Endometrial microvascular endothelial cells (primary cell): ENCODE results near the gene GAL. TPM values are rescaled to one million over a fixed set of nuclear protein-coding genes. Genes with fewer than 3 reads are reported as not detected.

Experiments used
- in situ Hi-C: cut with HindIII; loops from 2 replicates; pipeline ENCODE4 v1.10.0; 2017; ENCODE audit warnings: low sequenced_read_pairs, low pct_unique_long_range_greater_than_20kb; ENCODE audit errors: inconsistent ontology term
- total RNA-seq: library from RNA; depleted of rRNA; stranded (reverse); fragments of >200 nt; gene quantifications from one replicate; pipeline ENCODE4 v1.2.3, GENCODE V29; 2015; ENCODE audit errors: inconsistent ontology term

GAL gene
- total RNA-seq, 1 donor from 2014 or later, result 4.0 TPM

DNA sequence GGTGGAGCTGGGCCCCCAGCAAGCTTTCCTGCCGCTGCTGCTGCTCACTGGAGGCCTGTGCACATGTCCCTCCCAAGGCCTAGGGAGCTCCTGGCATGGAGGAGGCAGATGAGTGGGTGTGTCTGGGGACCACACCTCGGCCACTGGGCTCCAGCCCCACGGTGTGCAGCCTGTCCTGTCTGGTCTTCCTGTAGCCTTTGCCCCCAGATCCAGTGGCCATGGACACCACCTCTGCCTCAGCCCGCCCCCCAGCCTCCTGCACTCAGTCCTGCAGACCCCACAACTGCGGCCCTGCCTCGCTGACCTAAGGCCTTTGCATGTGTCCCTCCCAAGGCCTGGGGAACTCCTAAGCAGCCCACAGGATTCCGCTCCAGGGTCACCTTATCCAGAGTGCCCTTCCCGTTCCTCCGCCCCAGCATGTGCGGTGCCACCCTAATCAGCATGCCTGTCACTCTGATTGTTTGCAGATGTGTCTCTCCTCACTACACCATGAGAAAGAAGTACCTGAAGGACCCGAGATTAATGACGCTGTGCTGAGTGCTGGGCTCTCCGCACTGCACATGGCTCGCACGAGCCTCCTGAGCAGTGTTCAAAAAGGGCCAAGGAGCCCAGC is 8.6 kb downstream of the GAL start:
- in situ Hi-C loops, result no loop called here

DNA sequence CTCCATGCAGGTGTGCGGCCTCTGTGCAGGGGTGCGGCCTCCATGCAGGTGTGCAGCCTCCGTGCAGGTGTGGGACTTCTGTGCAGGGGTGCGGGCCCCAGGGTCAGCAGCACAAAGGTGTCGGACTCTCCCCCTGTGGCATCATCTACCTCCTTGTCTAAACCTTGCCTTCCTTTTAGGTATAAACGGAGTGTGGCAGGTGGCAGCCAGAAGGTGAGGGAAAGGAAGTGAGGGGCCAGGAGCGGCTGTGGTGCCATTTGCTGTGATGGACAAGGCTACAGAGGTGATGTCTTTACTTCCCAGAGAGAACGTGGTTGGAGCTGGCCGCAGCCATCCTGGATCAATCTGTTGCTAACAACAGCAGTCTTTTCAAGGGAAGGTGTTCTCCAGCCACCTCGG is 9.1 kb downstream of the GAL start:
- in situ Hi-C loops, result no loop called here

DNA sequence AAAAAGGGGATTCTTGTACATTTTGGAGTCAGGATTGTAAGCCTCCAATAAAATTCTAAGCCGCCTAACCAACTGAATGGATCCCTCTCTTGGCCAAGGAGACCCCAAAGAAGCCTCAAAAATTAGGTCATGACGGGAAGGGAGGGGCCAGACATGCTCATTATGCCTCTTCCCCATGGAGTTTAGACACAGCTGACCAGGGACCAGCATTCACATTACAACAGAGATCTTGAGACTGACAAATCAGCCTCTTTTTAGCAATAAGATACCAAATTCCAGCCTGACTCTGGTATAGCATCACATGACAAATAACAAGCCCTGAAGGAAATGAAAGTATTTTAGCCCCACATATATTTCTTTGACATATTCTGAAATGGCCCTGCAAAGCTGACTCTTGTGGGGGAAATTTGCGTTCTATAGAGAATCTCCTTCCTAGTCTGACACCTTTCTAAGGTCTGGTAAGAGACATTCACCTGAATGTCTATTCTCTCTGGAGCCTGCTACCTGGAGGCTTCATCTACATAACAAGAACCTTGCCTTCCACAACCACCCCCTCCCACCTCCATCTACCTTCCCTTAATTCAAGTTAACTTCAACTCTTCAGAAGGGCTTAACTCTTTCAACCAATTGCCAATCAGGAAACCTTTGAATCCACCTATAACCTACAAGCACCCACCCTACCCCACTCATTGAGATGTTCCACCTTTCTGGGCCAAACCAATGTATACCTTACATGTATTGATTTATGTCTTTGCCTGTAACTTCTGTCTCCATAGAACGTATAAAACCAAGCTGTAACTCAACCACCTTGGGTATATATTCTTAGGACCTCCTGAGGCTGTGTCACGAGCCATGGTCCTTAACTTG is 10.3 kb downstream of the GAL start:
- in situ Hi-C loops, result no loop called here

DNA sequence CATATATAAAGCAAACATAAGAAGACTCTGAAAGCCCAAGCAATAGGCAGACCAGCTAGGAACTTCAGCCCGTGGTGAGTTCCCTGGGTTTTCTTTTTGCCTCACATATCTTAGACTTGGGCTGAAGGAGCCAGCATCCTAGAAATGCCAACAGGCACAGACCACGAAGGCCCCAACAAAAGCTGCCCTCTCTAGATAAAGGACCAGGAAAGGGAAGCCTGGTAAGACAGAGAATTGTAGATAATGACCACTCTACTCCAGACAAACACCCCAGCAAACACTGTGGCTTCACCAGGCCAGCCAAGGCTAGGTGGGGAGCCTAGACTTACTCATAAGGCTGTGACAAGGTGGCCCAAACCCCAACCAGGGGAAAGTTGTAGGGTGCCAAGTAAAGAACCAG is 11.2 kb downstream of the GAL start:
- in situ Hi-C loops, result no loop called here

- in situ Hi-C loops, result no loop called here
Measured at GRCh38 chr11:68698993-68699392, 14.6 kb downstream of the GAL start.

GRCh38 chr11:68704887-68705286 is 20.5 kb downstream of the GAL start:
- in situ Hi-C loops, result no loop called here

- in situ Hi-C loops, result no loop called here
Measured at GRCh38 chr11:68707527-68707926, 23.2 kb downstream of the GAL start.

- in situ Hi-C loops, result no loop called here
Measured at GRCh38 chr11:68709062-68709461, 24.7 kb downstream of the GAL start.

DNA sequence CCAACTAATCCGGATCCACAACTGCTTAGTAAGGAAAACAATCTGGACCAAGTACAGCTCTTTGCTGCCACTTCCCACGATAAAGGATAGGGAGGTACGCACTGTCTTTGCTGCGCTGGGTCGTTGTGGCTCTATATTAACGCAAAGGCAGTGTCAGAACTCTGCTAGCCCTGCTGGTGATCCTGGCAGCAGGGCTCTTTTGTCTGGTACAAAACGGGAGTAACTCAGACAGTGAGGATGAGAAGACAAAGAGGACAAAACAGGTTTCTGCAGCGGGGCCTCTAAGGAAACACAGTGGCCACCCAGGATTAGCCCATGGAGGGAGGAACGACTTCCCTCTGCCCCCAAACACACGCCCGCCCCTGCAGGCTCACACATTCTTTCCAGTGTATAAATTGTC is 26.1 kb downstream of the GAL start:
- in situ Hi-C loops, result no loop called here

DNA sequence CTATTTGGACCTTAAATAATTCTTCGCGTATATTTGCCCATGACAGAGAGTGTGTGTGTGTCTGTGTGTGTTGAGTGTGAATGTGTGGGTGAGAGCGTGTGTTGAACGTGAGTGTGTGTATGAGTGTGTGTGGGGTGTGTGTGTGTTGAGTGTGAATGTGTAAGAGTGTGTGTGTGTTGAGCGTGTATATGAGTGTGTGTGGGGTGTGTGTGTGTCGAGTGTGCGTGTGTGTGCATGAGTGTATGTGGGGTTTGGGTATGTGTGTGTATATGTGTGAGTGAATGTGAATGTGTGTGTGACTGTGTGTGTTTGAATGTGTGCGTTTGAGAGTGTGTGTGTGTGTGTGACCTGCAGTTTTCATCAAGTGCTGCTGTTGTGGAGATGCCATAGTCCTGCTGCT is 26.8 kb downstream of the GAL start:
- in situ Hi-C loops, result no loop called here

DNA sequence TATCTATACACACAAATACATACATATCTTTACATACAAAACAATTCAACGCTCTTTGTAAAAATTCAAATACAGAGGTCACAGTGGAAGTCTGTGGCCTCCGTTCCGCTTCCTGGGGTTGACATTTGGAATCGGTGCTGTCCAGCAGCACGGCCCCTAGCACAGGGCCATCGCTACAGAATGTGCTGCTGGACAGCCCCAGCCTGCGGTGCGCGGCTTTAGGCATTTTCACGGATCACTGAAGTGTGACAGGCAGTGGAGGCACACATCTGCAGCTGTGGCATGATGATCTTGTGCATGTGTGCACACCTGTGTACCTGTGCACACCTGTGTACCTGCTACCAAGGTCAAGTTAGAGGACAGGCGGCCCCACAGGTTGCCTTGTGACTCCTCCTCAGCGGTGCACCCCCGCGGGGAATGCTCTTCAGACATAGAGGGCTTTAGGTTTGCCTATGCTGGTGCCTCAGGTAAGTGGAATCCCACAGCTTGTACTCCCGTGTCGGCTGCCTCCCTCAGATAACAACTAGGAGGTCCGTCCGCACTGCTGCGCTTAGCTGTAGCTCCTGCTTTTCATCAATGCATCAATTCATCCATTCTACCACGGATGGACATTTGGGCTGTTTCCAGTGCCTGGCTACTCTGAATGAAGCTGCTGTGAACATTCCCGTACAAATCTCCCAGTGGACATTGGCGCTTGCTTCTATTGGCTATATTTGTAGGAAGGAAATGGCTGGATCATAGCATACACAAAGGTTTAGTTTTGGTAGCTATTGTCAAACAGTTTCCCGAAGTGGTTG is 29.9 kb downstream of the GAL start:
- in situ Hi-C loops, result no loop called here

DNA sequence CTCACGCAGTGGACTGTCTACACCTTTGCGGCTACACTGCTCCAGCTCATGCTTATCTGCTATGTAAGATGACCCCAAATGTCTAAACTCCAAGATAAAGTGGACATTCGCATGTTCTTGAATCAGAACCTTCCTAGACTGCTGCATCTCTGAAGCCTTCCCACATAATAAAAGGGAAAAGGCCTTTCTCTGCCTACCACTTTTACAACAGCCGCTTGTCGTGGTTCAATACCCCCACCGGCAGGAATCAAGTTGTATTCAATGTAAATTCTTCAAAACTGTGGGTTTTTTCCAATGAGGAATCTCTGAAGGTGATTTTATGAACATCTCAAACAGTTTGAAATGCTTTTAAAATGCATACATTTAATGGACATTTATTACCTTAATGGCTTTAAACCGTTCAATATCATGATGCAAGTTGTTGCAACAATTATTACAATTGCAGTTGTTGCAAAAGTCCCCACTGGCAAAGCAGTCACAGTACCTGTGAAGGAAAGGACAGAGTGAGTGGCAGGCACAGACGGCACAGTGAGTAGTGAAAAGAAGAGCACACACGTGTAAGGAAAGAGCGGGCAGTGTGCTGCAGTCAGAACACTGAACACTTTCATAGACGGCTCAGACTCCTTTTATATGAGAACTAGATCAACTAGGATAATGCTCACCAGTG is 31.2 kb downstream of the GAL start:
- in situ Hi-C loops, result no loop called here

DNA sequence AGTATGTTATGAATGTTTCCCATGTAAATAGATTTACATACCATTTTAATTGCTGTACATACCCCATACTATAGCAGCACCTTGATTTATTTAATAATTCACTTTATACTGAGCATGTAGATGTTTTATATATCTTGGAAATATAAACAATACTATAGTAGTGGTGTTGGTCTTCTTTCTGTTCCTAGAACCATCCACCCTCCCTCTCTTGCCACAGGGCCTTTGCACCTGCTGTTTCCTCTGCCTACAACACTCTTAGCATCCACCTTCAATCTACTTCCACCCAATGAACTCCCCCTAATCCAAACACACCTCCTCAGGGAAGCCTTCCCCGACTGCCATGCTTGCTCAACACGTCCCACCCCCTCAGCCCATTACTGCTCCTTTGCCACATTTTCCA is 36.7 kb downstream of the GAL start:
- in situ Hi-C loops, result no loop called here

DNA sequence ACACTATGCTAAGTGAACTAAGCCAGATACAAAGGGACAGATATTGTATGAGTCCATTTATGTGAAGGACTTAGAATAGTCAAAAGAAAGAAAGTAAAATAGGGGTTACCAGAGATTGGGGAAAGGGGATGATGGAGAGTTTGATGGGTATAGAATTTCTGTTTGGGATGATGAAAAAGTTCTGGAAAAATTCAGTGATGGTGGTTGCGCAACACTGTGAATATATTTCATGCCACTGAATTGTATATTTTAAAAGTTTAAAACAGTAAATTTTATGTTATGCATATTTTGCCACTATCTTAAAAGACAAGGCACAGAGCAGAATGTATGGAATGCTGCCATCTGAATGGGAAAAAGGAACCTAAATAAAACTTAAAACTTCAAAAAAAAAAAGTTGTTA is 37.8 kb downstream of the GAL start:
- in situ Hi-C loops, result no loop called here

DNA sequence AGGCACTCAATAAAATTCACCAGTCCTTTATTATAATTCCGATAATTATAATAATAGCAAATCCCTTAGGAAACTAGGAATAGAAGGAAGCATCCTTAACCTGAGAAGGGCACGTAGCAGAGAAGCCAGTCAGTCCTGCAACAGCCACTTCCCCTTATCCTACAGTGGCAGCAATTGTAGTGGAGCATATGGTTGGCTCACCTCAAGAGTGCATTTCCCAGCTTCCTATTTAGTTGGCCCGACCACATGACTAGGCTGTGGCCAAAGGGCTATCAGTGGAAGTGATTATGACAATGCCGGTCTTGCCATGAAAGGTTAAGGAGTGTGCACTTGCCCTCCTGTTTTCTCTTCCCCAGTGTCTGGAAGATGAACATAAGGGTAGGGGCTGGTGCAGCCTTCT is 39.9 kb downstream of the GAL start:
- in situ Hi-C loops, result no loop called here

DNA sequence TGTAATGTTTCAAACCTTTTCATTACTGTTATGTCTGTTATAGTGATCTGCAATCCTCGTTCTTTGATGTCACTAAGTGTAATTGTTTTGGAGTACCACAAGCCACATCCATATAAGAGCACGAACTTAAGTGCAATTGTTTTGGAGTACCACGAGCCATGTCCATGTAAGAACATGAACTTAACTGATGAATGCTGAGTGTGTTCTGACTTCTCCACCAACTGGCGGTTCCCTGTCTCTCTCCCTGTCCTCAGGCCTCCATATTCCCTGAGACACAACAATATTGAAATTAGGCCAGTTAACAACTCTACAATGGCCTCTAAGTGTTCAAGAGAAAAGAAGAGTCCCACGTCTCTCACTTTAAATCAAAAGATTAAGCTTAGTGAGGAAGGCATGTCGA is 43.4 kb downstream of the GAL start:
- in situ Hi-C loops, result no loop called here

GRCh38 chr11:68734111-68734510 is 49.8 kb downstream of the GAL start:
- in situ Hi-C loops, result no loop called here

DNA sequence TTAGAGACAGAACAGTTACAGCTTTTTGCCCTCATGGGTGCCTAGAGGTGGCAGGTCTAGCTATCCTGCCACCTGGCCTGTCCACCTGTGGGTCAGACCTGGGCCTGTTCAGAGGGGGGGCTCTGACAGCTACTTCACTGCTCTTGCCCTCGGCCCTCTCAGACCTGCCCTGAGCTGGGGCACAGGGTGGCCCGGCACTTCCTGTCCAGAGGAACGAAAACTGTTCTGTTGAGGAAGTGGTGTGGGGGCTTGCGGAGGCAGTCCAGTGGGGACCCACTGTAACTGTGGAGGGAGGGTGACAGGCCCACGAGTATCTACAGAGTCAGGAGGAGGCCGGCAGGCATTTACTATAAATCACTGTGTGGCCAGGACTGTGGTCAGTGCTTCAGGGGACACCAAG is 50.8 kb downstream of the GAL start:
- in situ Hi-C loops, result no loop called here

DNA sequence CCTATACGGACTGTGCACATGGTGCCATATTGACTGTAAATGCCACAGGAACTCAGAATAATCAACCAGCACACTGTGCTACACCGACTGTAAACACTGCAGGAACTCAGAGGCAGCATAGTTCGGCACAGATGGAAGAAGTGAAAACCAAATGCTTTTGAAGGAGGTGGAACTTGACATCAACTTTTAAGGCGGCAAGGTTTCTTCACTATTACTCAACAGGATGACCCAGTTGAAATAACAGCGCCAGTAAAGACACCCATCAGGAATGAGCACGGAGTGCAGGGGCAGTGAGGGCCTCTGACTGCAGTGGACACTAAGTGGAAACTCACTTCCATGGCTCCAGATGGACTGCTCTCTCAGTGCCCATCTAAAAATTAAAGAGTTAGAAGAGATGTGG is 51.3 kb downstream of the GAL start:
- in situ Hi-C loops, result no loop called here
